Esophagus squamous epithelium (tissue), 5 donors: ENCODE measurements around the gene PARD3. TPM values are rescaled to one million over a fixed set of nuclear protein-coding genes. Genes with fewer than 3 reads are reported as not detected.
"Not testable (repeated sequence)": the region's sequence is repeated elsewhere in the genome, so short reads cannot be mapped to it uniquely, and the experiment has no call there.

ENCODE experiments used
- DNase-seq: peaks from one replicate; lab custom pipeline; 2025; lab: John Stamatoyannopoulos, UW
- H3K27ac ChIP-seq, 4 donors: fragments of 200-600 bp; sonication (generic); one replicate each; pipeline ENCODE4 v1.5.1; 2016 to 2019; ENCODE audit warnings: mild to moderate bottlenecking in 1 of 4
- H3K27me3 ChIP-seq, 4 donors: fragments of 200-600 bp; sonication (generic); 1 replicate in 3 of 4; 2 replicates in 1 of 4; pipeline versions ENCODE4 v1.5.1 to v1.6.0; 2017 to 2021; ENCODE audit warnings: antibody characterized with exemption in 1 of 4
- H3K36me3 ChIP-seq, 3 donors: fragments of 200-600 bp; sonication (generic); one replicate each; pipeline ENCODE4 v1.5.1; 2016 to 2019
- H3K4me1 ChIP-seq, 3 donors: fragments of 200-600 bp; sonication (generic); one replicate each; pipeline ENCODE4 v1.5.1; 2017 to 2019
- H3K4me3 ChIP-seq, 4 donors: fragments of 200-600 bp; sonication (generic); 1 replicate in 3 of 4; 2 replicates in 1 of 4; pipeline ENCODE4 v1.5.1; 2016 to 2019; ENCODE audit warnings: mild to moderate bottlenecking in 2 of 4, moderate library complexity in 1 of 4
- H3K9me3 ChIP-seq, 3 donors: fragments of 200-600 bp; sonication (generic); one replicate each; pipeline ENCODE4 v1.5.1; 2016 to 2019
- CTCF ChIP-seq, 6 experiments: fragments of 450-650 bp in 4 of 6; fragments of 200-600 bp in 2 of 6; sonication (generic) in 2 of 6; IDR thresholded peaks; one replicate each; pipeline ENCODE4 v1.5.1; 2016 to 2019; ENCODE audit warnings: antibody characterized with exemption in 6 of 6, mild to moderate bottlenecking in 4 of 6, moderate library complexity in 4 of 6
- POLR2A ChIP-seq, 4 donors: fragments of 450-650 bp; IDR thresholded peaks; one replicate each; pipeline ENCODE4 v1.6.1; 2017; ENCODE audit warnings: antibody characterized with exemption in 4 of 4, mild to moderate bottlenecking in 4 of 4, moderate library complexity in 3 of 4
- WGBS, 2 donors: methylation state at CpG; one replicate each; pipeline ENCODE4 v1.1.5; 2018; 5-methylcytosine and 5-hydroxymethylcytosine counted together
- intact Hi-C: fragments of 100-400 bp; cut with DNase I; formaldehyde crosslinking; loops from one replicate; pipeline ENCODE4 v1.15.0; 2022
- total RNA-seq, 4 donors: library from RNA; depleted of rRNA; stranded (reverse); fragments of >200 nt; gene quantifications; one replicate each; pipeline ENCODE4 v1.1.0, GENCODE V29; 2016
- donor health status: DM: yes; HTN: yes; CAD: no.

The PARD3 gene
- total RNA-seq, 4 donors from 2014 or later, result 57.3 to 114 (median 81.7) TPM

DNA sequence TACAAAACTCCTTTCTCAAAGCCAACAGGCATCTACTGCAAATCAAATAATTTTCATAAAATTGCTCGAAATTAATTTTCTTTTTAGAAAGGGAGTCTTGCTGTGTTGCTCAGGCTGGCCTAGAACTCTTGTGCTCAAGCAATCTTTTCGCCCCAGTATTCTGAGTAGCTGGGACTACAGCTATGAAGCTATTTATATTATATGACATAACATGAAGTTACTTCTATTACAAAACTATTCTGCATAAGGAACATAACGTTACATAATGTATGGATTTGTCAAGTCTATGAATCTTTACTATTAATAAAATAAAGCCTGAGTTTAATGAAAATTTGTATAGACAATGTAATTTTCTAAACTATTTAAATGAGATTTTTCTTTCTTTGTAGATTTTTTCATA, 415.0 kb downstream of the PARD3 start:
- Histone ChIP-seq H3K36me3 (peaks cover 0 to 23% (median 0%) of the 10 kb centered on the region in 3 donors), H3K9me3 (no peaks in the 10 kb centered on the region), H3K4me1 (no peaks in the 10 kb centered on the region), H3K27me3 (no peaks in the 10 kb centered on the region), H3K4me3 (no peak overlapping the region), H3K27ac (no peak overlapping the region)
- intact Hi-C loops, result no loop called here
- TF ChIP-seq CTCF (IDR thresholded peaks at IDR 0.05) (no peak), POLR2A (IDR thresholded peaks at IDR 0.05) (no peak)
- WGBS, 2 donors, result 80 to 84% methylated on average over 3 of the region's 3 CpGs
- no peak for DNase-seq

GRCh38 chr10:34399013-34399412, 416.1 kb downstream of the PARD3 start:
- TF ChIP-seq POLR2A (IDR thresholded peaks at IDR 0.05), result no peak
- no peak for TF ChIP-seq CTCF (IDR thresholded peaks at IDR 0.05)
- peaks cover 0 to 34% (median 0%) of the 10 kb centered on the region in 3 donors for H3K36me3 ChIP-seq
- no peaks in the 10 kb centered on the region for H3K27me3 ChIP-seq
- no peak overlapping the region for H3K27ac ChIP-seq
- intact Hi-C loops, result no loop called here
- H3K4me1 ChIP-seq, result no peaks in the 10 kb centered on the region
- H3K9me3 ChIP-seq, result no peaks in the 10 kb centered on the region
- no peak for DNase-seq
- no peak overlapping the region for H3K4me3 ChIP-seq
- 73 to 75% methylated on average over 7 of the region's 7 CpGs for WGBS, 2 donors

- H3K27ac ChIP-seq, result no peak overlapping the region
- no peak for DNase-seq
- H3K9me3 ChIP-seq, result no peaks in the 10 kb centered on the region
- H3K36me3 ChIP-seq, result peaks cover 0 to 37% (median 0%) of the 10 kb centered on the region in 3 donors
- H3K27me3 ChIP-seq, result no peaks in the 10 kb centered on the region
- 16 to 21% methylated on average over 1 of the region's 1 CpG for WGBS, 2 donors
- TF ChIP-seq POLR2A (IDR thresholded peaks at IDR 0.05) (no peak), CTCF (IDR thresholded peaks at IDR 0.05) (no peak)
- H3K4me1 ChIP-seq, result no peaks in the 10 kb centered on the region
- no peak overlapping the region for H3K4me3 ChIP-seq
- intact Hi-C loops, result no loop called here
These were observed 417.8 kb downstream of the PARD3 start for GRCh38 chr10:34397324-34397723.

DNA sequence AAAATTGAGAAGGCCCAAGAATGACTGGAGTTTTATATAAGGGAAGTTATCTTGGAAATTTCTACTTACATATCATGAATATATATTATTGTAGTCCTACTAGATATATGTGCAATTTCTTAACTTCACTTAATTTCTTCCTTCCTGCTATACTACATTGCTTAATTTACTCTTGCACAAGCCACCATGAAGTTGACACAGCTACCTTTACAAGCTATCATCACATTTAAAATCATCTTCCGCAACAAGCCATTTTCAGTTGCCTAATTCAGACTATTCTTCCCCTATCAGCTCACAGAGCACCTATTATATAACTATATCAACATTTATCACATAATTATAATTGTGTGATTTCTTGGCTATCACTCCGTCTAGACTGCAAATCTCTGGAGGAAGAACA, 418.4 kb downstream of the PARD3 start:
- Histone ChIP-seq H3K27me3 (no peaks in the 10 kb centered on the region), H3K4me3 (no peak overlapping the region), H3K4me1 (no peaks in the 10 kb centered on the region), H3K27ac (no peak overlapping the region), H3K9me3 (no peaks in the 10 kb centered on the region), H3K36me3 (peaks cover 0 to 37% (median 0%) of the 10 kb centered on the region in 3 donors)
- intact Hi-C loops, result no loop called here
- DNase-seq, result no peak
- TF ChIP-seq CTCF (IDR thresholded peaks at IDR 0.05) (no peak), POLR2A (IDR thresholded peaks at IDR 0.05) (no peak)
- WGBS, 2 donors, result 71 to 89% methylated on average over 2 of the region's 2 CpGs

DNA sequence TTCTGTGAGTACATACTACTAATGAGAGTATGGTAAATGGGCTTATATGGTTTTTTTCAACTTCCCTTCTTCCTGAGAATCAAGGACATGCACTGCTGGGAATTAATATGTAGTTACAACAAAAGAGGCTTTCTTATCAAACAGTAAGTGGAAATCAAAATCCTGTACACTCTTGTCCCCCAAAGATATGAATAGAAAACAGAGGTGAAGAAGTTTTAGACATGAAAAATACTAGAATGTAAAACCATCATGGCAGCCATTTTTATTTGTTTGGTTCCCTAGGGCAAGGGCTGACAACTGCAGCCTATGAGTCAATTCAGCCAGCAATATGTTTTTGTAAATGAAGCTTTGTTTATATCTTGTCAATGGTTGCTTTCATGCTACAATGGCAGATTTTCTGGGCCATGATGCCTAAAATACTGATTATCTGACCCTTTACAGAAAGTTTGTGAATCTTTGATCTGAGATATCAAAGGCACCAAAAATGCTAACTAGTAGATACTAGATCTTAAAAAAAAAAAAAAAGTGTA, 422.4 kb downstream of the PARD3 start:
- H3K27ac ChIP-seq, result no peak overlapping the region
- peaks cover 0 to 22% (median 0%) of the 10 kb centered on the region in 3 donors for H3K36me3 ChIP-seq
- H3K4me1 ChIP-seq, result no peaks in the 10 kb centered on the region
- TF ChIP-seq POLR2A (IDR thresholded peaks at IDR 0.05), result no peak
- intact Hi-C loops, result no loop called here
- H3K4me3 ChIP-seq, result no peak overlapping the region
- no peaks in the 10 kb centered on the region for H3K27me3 ChIP-seq
- H3K9me3 ChIP-seq, result no peaks in the 10 kb centered on the region
- no peak for DNase-seq

DNA sequence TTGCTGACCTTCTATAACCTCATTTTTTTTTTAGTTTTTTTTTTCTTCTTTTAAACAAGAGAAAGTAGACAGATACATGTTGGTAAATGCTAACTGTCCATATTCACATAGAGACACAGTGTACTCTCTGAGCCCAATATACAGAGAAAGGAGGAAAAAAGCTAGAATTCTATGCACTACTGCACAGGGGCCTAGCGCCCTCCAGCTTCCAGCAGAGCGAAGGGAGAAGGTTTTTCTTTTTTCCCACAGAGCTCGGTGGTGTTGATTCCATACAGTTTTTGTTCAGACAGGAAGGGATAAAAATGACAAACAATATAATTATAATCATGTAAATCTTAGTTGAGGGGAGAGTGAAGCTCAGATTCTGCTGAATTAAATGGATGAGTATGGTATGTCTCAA, 423.9 kb downstream of the PARD3 start:
- H3K4me1 ChIP-seq, H3K27ac ChIP-seq, H3K27me3 ChIP-seq, intact Hi-C loops, DNase-seq, H3K9me3 ChIP-seq, H3K4me3 ChIP-seq: not testable (repeated sequence)
- peaks cover 0 to 25% (median 0%) of the 10 kb centered on the region in 3 donors for H3K36me3 ChIP-seq
- WGBS, 2 donors, result 72 to 75% methylated on average over 3 of the region's 3 CpGs
